T-helper 2 cell treated with Interferon-gamma antibody and Interleukin-4, amounts not matched to agents 100 ng/mL and 5 ng/mL, for 36 hours (primary cell): ENCODE results near the gene ACTL10. TPM values are rescaled to one million over a fixed set of nuclear protein-coding genes. Genes with fewer than 3 reads are reported as not detected.
"Not testable (repeated sequence)": the region's sequence is repeated elsewhere in the genome, so short reads cannot be mapped to it uniquely, and the experiment has no call there.

Experiments
- intact Hi-C: fragments of 100-400 bp; cut with micrococcal nuclease; formaldehyde crosslinking; loops from one replicate; pipeline ENCODE4 v1.15.1; 2023
- total RNA-seq: library from RNA; stranded (reverse); gene quantifications from 2 replicates; pipeline ENCODE4 v1.2.3, GENCODE V29; 2022

ACTL10 gene
- total RNA-seq, 1 donor from 2014 or later: 3.0 TPM

- intact Hi-C loops: loop anchor here (5.0 kb wide), 2 partner anchors 303 to 423 kb away; partner anchors contain the start of genes EIF2S2 and RALY
These were observed 22.8 kb downstream of the ACTL10 start for GRCh38 chr20:33689493-33689892.

- intact Hi-C loops: loop anchor here (5.0 kb wide), 2 partner anchors 302 to 422 kb away; partner anchors contain the start of genes EIF2S2 and RALY
These were observed 23.2 kb downstream of the ACTL10 start for GRCh38 chr20:33689973-33690372.

- intact Hi-C loops: no loop called here
These were observed 26.5 kb downstream of the ACTL10 start for GRCh38 chr20:33693289-33693688.

GRCh38 chr20:33693741-33694638 lies 27.2 kb downstream of the ACTL10 start:
- intact Hi-C loops: no loop called here

GRCh38 chr20:33694639-33695012 lies 27.9 kb downstream of the ACTL10 start:
- intact Hi-C loops: no loop called here

GRCh38 chr20:33696448-33696847 lies 29.7 kb downstream of the ACTL10 start:
- intact Hi-C loops: no loop called here

GRCh38 chr20:33697129-33697528 lies 30.4 kb downstream of the ACTL10 start:
- intact Hi-C loops: no loop called here

GRCh38 chr20:33698966-33699365 lies 32.2 kb downstream of the ACTL10 start:
- intact Hi-C loops: not testable (repeated sequence)

GRCh38 chr20:33700696-33701441 lies 34.1 kb downstream of the ACTL10 start:
- intact Hi-C loops: not testable (repeated sequence)

- intact Hi-C loops: no loop called here
These were observed 35.1 kb downstream of the ACTL10 start for GRCh38 chr20:33701629-33702450.

- intact Hi-C loops: no loop called here
These were observed 36.1 kb downstream of the ACTL10 start for GRCh38 chr20:33702861-33703260.

GRCh38 chr20:33703498-33704137 lies 36.9 kb downstream of the ACTL10 start:
- intact Hi-C loops: no loop called here

- intact Hi-C loops: no loop called here
These were observed 37.6 kb downstream of the ACTL10 start for GRCh38 chr20:33704197-33704924.

- intact Hi-C loops: no loop called here
These were observed 40.9 kb downstream of the ACTL10 start for GRCh38 chr20:33707668-33708067.

- intact Hi-C loops: no loop called here
These were observed 42.7 kb downstream of the ACTL10 start for GRCh38 chr20:33709398-33709797.

- intact Hi-C loops: no loop called here
These were observed 43.3 kb downstream of the ACTL10 start for GRCh38 chr20:33709905-33710541.

- intact Hi-C loops: no loop called here
These were observed 44.1 kb downstream of the ACTL10 start for GRCh38 chr20:33710681-33711445.

- intact Hi-C loops: no loop called here
These were observed 44.6 kb downstream of the ACTL10 start for GRCh38 chr20:33711446-33711738.

- intact Hi-C loops: no loop called here
These were observed 47.2 kb downstream of the ACTL10 start for GRCh38 chr20:33713865-33714367.
